Lung (tissue), 12 donors: ENCODE data around the gene LIN7B. TPM values are rescaled to one million over a fixed set of nuclear protein-coding genes. Genes with fewer than 3 reads are reported as not detected.

Source experiments
- ATAC-seq: fragments of 200-7000 bp; cut with Tn5 transposase; one replicate; pipeline ENCODE4 v1.9.1; 2020; ENCODE audit warnings: moderate number of reproducible peaks; ENCODE audit not compliant: insufficient read depth, low FRiP score
- DNase-seq, 3 donors: peaks; one replicate each; pipeline ENCODE4 v3.0.0-alpha.2; 2013 to 2017
- H3K27ac ChIP-seq, 2 donors: one replicate each; pipeline ENCODE4 v1.5.1; 2013; ENCODE audit warnings: mild to moderate bottlenecking in 2 of 2, moderate library complexity in 2 of 2, control low read depth in 1 of 2, inconsistent platforms in 1 of 2, low read depth in 1 of 2, low read length in 1 of 2
- H3K27me3 ChIP-seq, 3 donors: one replicate each; pipeline ENCODE4 v1.5.1; 2013; ENCODE audit warnings: low read length in 2 of 3; ENCODE audit not compliant: control insufficient read depth in 3 of 3, insufficient read depth in 3 of 3
- H3K36me3 ChIP-seq, 4 donors: one replicate each; pipeline ENCODE4 v1.5.1; 2013; ENCODE audit warnings: low read length in 4 of 4, mild to moderate bottlenecking in 1 of 4, moderate library complexity in 1 of 4; ENCODE audit not compliant: control insufficient read depth in 4 of 4, insufficient read depth in 4 of 4
- H3K4me1 ChIP-seq, 5 donors: one replicate each; pipeline ENCODE4 v1.5.1; 2013; ENCODE audit warnings: low read length in 5 of 5, mild to moderate bottlenecking in 2 of 5, moderate library complexity in 1 of 5; ENCODE audit not compliant: control insufficient read depth in 5 of 5, insufficient read depth in 5 of 5
- H3K4me3 ChIP-seq: one replicate; pipeline ENCODE4 v1.5.1; 2013; ENCODE audit warnings: mild to moderate bottlenecking, control low read depth, moderate library complexity
- H3K9ac ChIP-seq, 2 donors: one replicate each; pipeline ENCODE4 v1.5.1; 2013; ENCODE audit warnings: low read length in 2 of 2, control low read depth in 1 of 2; ENCODE audit not compliant: insufficient read depth in 1 of 2
- H3K9me3 ChIP-seq, 4 donors: one replicate each; pipeline ENCODE4 v1.5.1; 2013; ENCODE audit warnings: low read length in 3 of 4, mild to moderate bottlenecking in 1 of 4, moderate library complexity in 1 of 4; ENCODE audit not compliant: control insufficient read depth in 4 of 4, insufficient read depth in 3 of 4
- CTCF ChIP-seq: IDR thresholded peaks from 2 replicates; pipeline ENCODE4 v1.5.1; 2012; ENCODE audit warnings: mild to moderate bottlenecking; ENCODE audit errors: control extremely low read depth, extremely low read depth
- WGBS, 2 donors: extraction: QIAGEN DNeasy Blood & Tissue Kit; methylation state at CpG; one replicate each; pipeline ENCODE4 v1.1.7; 2013; 5-methylcytosine and 5-hydroxymethylcytosine counted together
- polyA plus RNA-seq, 2 donors: library from polyadenylated mRNA; stranded (reverse); fragments of 200-250 nt; gene quantifications; one replicate each; pipeline ENCODE4 v1.2.1, GENCODE V29; 2013
- total RNA-seq, 2 donors: library from RNA; depleted of rRNA in 1 of 2; stranded (reverse); fragments of >200 nt in 1 of 2; gene quantifications; one replicate each; pipeline ENCODE4 v1.2.1, GENCODE V29; 2014 to 2021
- donor health status: control.
- donor health status: control.
- donor health status: Bipolar disorder and iron deficiency.
- donor health status: healthy.
- donor health status: DM: yes; HTN: yes; CAD: no.

Gene LIN7B
- total and polyA plus RNA-seq, 4 donors = 6.4 to 12.4 (median 7.2) TPM

DNA sequence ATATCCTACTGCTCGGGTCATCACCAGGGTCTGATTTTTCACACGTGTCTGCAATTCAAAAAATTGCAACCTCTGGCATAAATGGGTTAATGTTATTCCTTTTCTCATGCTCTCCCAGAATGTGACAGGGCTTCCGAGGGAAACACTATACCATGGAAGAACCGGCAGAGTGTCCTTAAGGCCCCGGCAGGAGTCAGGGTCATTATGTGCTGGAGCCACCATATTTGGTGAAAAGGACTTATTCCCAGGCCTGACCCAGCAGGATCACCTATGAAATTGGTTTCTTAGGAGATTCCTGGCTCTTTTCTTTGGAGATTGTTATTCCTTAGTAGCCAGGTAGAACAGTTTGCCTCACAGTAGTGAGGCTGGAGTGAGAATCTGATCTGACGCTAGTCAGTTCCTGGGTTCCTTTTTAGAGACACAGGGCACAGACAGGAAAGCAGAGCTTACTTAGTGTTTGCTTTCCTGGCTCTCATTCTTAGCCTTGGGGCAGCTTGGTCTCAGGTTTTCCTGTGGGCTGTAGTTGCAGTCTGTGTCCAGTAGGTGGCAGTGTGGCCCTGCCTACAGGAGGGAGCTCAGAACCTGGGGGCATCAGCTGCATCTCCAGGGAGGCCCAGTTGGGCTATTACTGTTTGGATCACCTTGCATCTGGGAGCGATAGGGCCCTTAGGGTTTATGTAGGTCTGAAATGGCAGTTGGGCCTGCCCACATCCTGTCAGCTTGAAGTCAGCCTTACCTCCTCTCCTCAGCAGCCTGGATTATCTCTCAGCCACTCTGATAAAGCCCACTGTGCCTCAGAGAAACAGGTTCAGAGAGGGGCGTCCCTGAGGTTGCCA is 16.5 kb upstream of the LIN7B start:
- H3K36me3 ChIP-seq = peaks cover 19 to 64% (median 46%) of the 10 kb centered on the region in 4 donors
- TF ChIP-seq CTCF = peak; percentile 96
- no peaks in the 10 kb centered on the region for H3K9me3 ChIP-seq
- DNase-seq (peak; percentile 74 to 77 (median 76)), ATAC-seq (peak; percentile 76)
- H3K4me3 ChIP-seq = no peak overlapping the region
- H3K9ac ChIP-seq = no peak overlapping the region
- 57 to 67% methylated on average over 8 of the region's 8 CpGs for WGBS, 2 donors
- H3K4me1 ChIP-seq = no peaks in the 10 kb centered on the region
- no peaks in the 10 kb centered on the region for H3K27me3 ChIP-seq
- H3K27ac ChIP-seq = no peak overlapping the region

- WGBS, 2 donors = 67 to 86% methylated on average over 4 of the region's 4 CpGs
- H3K9ac ChIP-seq = no peak overlapping the region
- TF ChIP-seq CTCF = no peak
- H3K4me1 ChIP-seq = no peaks in the 10 kb centered on the region
- no peaks in the 10 kb centered on the region for H3K27me3 ChIP-seq
- DNase-seq (no peak), ATAC-seq (no peak)
- H3K9me3 ChIP-seq = no peaks in the 10 kb centered on the region
- no peak overlapping the region for H3K27ac ChIP-seq
- peaks cover 16 to 71% (median 49%) of the 10 kb centered on the region in 4 donors for H3K36me3 ChIP-seq
- no peak overlapping the region for H3K4me3 ChIP-seq
These were observed 15.4 kb upstream of the LIN7B start for GRCh38 chr19:49098795-49099194.

- no peaks in the 10 kb centered on the region for H3K27me3 ChIP-seq
- no peaks in the 10 kb centered on the region for H3K4me1 ChIP-seq
- WGBS, 2 donors = 88 to 95% methylated on average over 7 to 12 of the region's 12 CpGs
- no peak for TF ChIP-seq CTCF
- H3K36me3 ChIP-seq = peaks cover 16 to 78% (median 56%) of the 10 kb centered on the region in 4 donors
- no peak overlapping the region for H3K4me3 ChIP-seq
- H3K27ac ChIP-seq = no peak overlapping the region
- H3K9me3 ChIP-seq = no peaks in the 10 kb centered on the region
- ATAC-seq (no peak), DNase-seq (no peak)
- no peak overlapping the region for H3K9ac ChIP-seq
These were observed 13.0 kb upstream of the LIN7B start for GRCh38 chr19:49101160-49101559.
